NT2/D1 (cell line): ENCODE measurements around the gene ABLIM1.

ENCODE experiments used
- SUZ12 ChIP-seq: IDR thresholded peaks from 2 replicates; pipeline ENCODE4 v1.6.1; 2011; ENCODE audit not compliant: insufficient read length, insufficient read depth; ENCODE audit errors: extremely low read depth
- YY1 ChIP-seq: IDR thresholded peaks from 2 replicates; pipeline ENCODE4 v1.6.1; 2011; ENCODE audit not compliant: insufficient read length, insufficient read depth
- ZNF274 ChIP-seq: IDR thresholded peaks from 2 replicates; pipeline ENCODE4 v1.6.1; 2011; ENCODE audit warnings: mild to moderate bottlenecking, low read depth, low read length

GRCh38 chr10:114511881-114512280 is 146.2 kb downstream of the ABLIM1 start:
- TF ChIP-seq ZNF274 = no peak
- no peak for TF ChIP-seq YY1
- TF ChIP-seq SUZ12 = no peak
